Mesothelial cell of epicardium (in vitro differentiated cells): ENCODE results near the gene MSN. TPM values are rescaled to one million over a fixed set of nuclear protein-coding genes. Genes with fewer than 3 reads are reported as not detected.

Experiments used
- DNase-seq, 2 experiments: peaks; one replicate each; pipeline ENCODE4 v3.0.0; 2021; ENCODE audit warnings: low spot score in 2 of 2; ENCODE audit not compliant: unreplicated experiment in 2 of 2
- H3K27ac Mint-ChIP-seq: 2 replicates; pipeline ENCODE4 v1.8.0; 2021; ENCODE audit warnings: mixed read lengths
- H3K27me3 Mint-ChIP-seq: 2 replicates; pipeline ENCODE4 v1.8.0; 2021; ENCODE audit warnings: low read depth, mixed read lengths
- H3K36me3 Mint-ChIP-seq: 2 replicates; pipeline ENCODE4 v1.8.0; 2021; ENCODE audit warnings: mixed read lengths
- H3K4me1 Mint-ChIP-seq: 2 replicates; pipeline ENCODE4 v1.8.0; 2021; ENCODE audit warnings: mixed read lengths
- H3K4me3 Mint-ChIP-seq: 2 replicates; pipeline ENCODE4 v1.8.0; 2021; ENCODE audit warnings: mild to moderate bottlenecking, moderate library complexity, mixed read lengths
- H3K9me3 Mint-ChIP-seq: 2 replicates; pipeline ENCODE4 v1.8.0; 2021; ENCODE audit warnings: mixed read lengths
- CTCF ChIP-seq: fragments of 200-600 bp; sonication (generic); IDR thresholded peaks from one replicate; pipeline ENCODE4 v1.5.0; 2021; ENCODE audit warnings: antibody characterized with exemption; ENCODE audit not compliant: unreplicated experiment
- total RNA-seq: library from RNA; stranded (reverse); gene quantifications from 3 replicates; pipeline ENCODE4 v1.2.1, GENCODE V29; 2021

The MSN gene
- total RNA-seq, 1 donor from 2014 or later = 87.8 TPM

GRCh38 chrX:65726715-65727114 lies 59.3 kb downstream of the MSN start:
- Mint-ChIP-seq H3K27ac (no peak overlapping the region), H3K4me1 (no peaks in the 10 kb centered on the region), H3K9me3 (peaks cover 21% of the 10 kb centered on the region), H3K27me3 (no peaks in the 10 kb centered on the region), H3K4me3 (no peak overlapping the region), H3K36me3 (peaks cover 20% of the 10 kb centered on the region)
- TF ChIP-seq CTCF = no peak
- DNase-seq = no peak

DNA sequence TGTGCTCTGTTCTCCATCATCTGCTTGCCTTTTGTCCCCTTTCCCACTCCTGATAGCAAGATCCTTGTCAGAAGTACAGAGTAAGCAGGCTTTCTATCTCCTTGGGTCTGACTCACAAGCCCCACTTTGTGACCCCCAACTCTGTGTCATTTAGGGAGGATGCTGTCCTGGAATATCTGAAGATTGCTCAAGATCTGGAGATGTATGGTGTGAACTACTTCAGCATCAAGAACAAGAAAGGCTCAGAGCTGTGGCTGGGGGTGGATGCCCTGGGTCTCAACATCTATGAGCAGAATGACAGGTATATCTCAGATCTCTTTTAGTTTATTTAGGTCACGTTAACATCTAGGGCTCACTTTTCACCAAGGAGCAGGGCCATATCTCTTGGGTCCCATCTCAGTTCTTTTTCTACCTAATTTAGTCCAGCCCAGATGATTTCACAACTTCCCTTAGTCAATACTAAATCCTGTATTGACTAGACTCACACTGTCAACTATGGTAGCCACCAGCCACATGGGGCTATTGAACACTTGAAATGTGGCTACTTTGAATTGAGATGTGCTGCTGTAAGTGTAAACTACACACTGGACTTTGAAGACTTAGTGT lies 64.3 kb downstream of the MSN start:
- no peaks in the 10 kb centered on the region for H3K27me3 Mint-ChIP-seq
- H3K36me3 Mint-ChIP-seq = peaks cover 28% of the 10 kb centered on the region
- H3K4me1 Mint-ChIP-seq = no peaks in the 10 kb centered on the region
- H3K27ac Mint-ChIP-seq = no peak overlapping the region
- DNase-seq = no peak
- no peak for TF ChIP-seq CTCF
- peaks cover 16% of the 10 kb centered on the region for H3K9me3 Mint-ChIP-seq
- no peak overlapping the region for H3K4me3 Mint-ChIP-seq

- peaks cover 3% of the 10 kb centered on the region for H3K4me1 Mint-ChIP-seq
- H3K27ac Mint-ChIP-seq = no peak overlapping the region
- DNase-seq = no peak
- no peaks in the 10 kb centered on the region for H3K27me3 Mint-ChIP-seq
- peaks cover 5% of the 10 kb centered on the region for H3K9me3 Mint-ChIP-seq
- no peak overlapping the region for H3K4me3 Mint-ChIP-seq
- H3K36me3 Mint-ChIP-seq = peaks cover 12% of the 10 kb centered on the region
- no peak for TF ChIP-seq CTCF
Observed at GRCh38 chrX:65740909-65741308, 73.5 kb downstream of the MSN start.

DNA sequence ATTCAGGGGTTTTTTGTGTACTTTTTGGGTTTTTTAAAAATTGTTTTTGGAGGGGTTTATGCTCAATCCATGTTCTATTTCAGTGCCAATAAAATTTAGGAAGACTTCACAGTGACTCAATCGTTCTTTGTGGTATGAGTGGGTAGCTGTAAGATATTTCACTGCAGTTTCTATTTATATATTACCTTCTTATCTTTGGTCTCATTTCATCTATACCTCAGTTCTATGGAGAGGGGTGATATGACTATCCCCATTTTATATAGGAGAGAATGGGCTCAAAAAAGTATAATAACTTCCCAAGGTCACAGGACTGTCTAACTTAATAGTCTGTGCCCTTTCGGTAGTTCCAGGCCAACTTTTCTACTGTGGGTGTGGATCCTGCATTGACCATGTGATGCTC lies 74.4 kb downstream of the MSN start:
- Mint-ChIP-seq H3K4me3 (no peak overlapping the region), H3K27ac (no peak overlapping the region), H3K36me3 (peaks cover 10% of the 10 kb centered on the region), H3K27me3 (no peaks in the 10 kb centered on the region), H3K4me1 (peaks cover 4% of the 10 kb centered on the region), H3K9me3 (peaks cover 4% of the 10 kb centered on the region)
- no peak for TF ChIP-seq CTCF
- no peak for DNase-seq

DNA sequence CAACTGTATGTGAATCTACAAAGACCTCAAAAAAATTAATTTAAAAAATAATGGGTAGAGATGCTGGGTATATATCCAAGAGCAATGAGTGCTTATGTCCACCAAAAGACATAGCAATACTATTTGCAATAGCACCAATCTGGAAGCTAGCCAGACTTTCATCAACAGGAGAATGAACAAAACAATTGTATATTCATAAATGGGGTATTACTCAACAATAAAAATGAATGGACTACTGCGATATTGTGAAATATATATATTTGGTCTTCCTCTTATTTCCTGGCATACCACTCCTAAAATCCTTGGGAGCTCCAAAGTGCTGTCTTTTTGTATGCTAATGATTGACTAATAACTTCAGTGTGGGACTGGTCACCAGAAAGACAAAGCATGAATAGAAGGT lies 77.5 kb downstream of the MSN start:
- H3K27ac Mint-ChIP-seq = no peak overlapping the region
- TF ChIP-seq CTCF = no peak
- H3K4me1 Mint-ChIP-seq = peaks cover 4% of the 10 kb centered on the region
- peaks cover 4% of the 10 kb centered on the region for H3K36me3 Mint-ChIP-seq
- no peak for DNase-seq
- peaks cover 8% of the 10 kb centered on the region for H3K9me3 Mint-ChIP-seq
- no peak overlapping the region for H3K4me3 Mint-ChIP-seq
- no peaks in the 10 kb centered on the region for H3K27me3 Mint-ChIP-seq

DNA sequence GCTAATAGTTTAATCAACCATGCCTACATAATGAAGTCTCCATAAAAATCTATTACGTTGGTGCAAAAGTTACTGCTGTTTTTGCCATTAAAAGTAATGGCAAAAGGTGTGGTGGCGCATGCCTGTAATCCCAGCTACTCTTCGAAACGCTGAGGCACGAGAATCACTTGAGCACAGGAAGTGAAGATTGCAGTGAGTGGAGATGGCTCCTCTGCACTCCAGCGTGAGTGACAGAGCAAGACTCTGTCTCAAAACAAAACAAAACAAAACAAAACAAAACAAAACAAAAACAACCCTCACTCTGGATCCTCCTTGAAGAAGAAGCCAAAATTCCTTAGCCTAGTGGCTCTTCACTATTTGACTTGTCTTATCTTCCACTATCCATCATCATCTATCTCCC lies 78.0 kb downstream of the MSN start:
- no peak for DNase-seq
- H3K4me3 Mint-ChIP-seq = no peak overlapping the region
- H3K27me3 Mint-ChIP-seq = no peaks in the 10 kb centered on the region
- H3K9me3 Mint-ChIP-seq = peaks cover 8% of the 10 kb centered on the region
- peaks cover 4% of the 10 kb centered on the region for H3K36me3 Mint-ChIP-seq
- peaks cover 4% of the 10 kb centered on the region for H3K4me1 Mint-ChIP-seq
- TF ChIP-seq CTCF = no peak
- no peak overlapping the region for H3K27ac Mint-ChIP-seq
